HUDEP-2 (cell line): ENCODE data around the gene PITPNM1.
A peak's percentile ranks its signal among the peaks of the same experiment; 100 is the strongest.
"Not testable (repeated sequence)": the region's sequence is repeated elsewhere in the genome, so short reads cannot be mapped to it uniquely, and the experiment has no call there.

ENCODE experiments used
- DNase-seq, 76 experiments: peaks; one replicate each; lab custom pipeline; 2025; ENCODE audit not compliant: unreplicated experiment in 76 of 76; lab: John Stamatoyannopoulos, UW

PITPNM1 gene

GRCh38 chr11:67491276-67492068 is 13.7 kb downstream of the PITPNM1 start:
- DNase-seq, result no peak

- no peak for DNase-seq
These were observed 14.5 kb downstream of the PITPNM1 start for GRCh38 chr11:67490727-67491065.

GRCh38 chr11:67489885-67490726 is 15.1 kb downstream of the PITPNM1 start:
- no peak for DNase-seq

- no peak for DNase-seq
These were observed 15.8 kb downstream of the PITPNM1 start for GRCh38 chr11:67489203-67489884.

GRCh38 chr11:67486481-67487195 is 18.5 kb downstream of the PITPNM1 start:
- no peak for DNase-seq

- peak in 1 of 76 experiments; percentile 5 for DNase-seq
These were observed 19.2 kb downstream of the PITPNM1 start for GRCh38 chr11:67485873-67486361.

GRCh38 chr11:67484847-67485311 is 20.3 kb downstream of the PITPNM1 start:
- peak in 36 of 76 experiments; percentile 5 to 48 (median 24) for DNase-seq

GRCh38 chr11:67483831-67484665 is 21.1 kb downstream of the PITPNM1 start:
- DNase-seq, result peak in 2 of 76 experiments; percentile 9 to 13

- peak; percentile 37 to 98 (median 95) for DNase-seq
These were observed 22.1 kb downstream of the PITPNM1 start, which contains the start of gene AIP for GRCh38 chr11:67482827-67483798. Gene AIP (plus strand): TSS chr11:67483026. CDS start chr11:67483159, 133 bp downstream.

- DNase-seq, result no peak
These were observed 22.8 kb downstream of the PITPNM1 start for GRCh38 chr11:67482275-67482826.

GRCh38 chr11:67477344-67478050 is 27.7 kb downstream of the PITPNM1 start:
- DNase-seq, result not testable (repeated sequence)

GRCh38 chr11:67476692-67477091 is 28.5 kb downstream of the PITPNM1 start:
- not testable (repeated sequence) for DNase-seq

GRCh38 chr11:67472882-67473281 is 32.3 kb downstream of the PITPNM1 start:
- no peak for DNase-seq

- DNase-seq, result no peak
These were observed 34.7 kb downstream of the PITPNM1 start for GRCh38 chr11:67470337-67471002.

- peak in 1 of 76 experiments; percentile 71 for DNase-seq
These were observed 35.7 kb downstream of the PITPNM1 start for GRCh38 chr11:67469508-67469811.

- DNase-seq, result peak in 73 of 76 experiments; percentile 35 to 93 (median 83)
These were observed 36.2 kb downstream of the PITPNM1 start, which contains the start of gene TMEM134 for GRCh38 chr11:67468759-67469507. Gene TMEM134 (minus strand): TSS chr11:67469251. CDS start chr11:67469192, 59 bp downstream.
